HG03571 (cell line): ENCODE measurements around the gene NCR3LG1.

Experiments
- ATAC-seq: cut with Tn5 transposase; IDR thresholded peaks from one replicate; pipeline ENCODE4 v1.9.1; 2021; ENCODE audit not compliant: unreplicated experiment

NCR3LG1 gene

DNA sequence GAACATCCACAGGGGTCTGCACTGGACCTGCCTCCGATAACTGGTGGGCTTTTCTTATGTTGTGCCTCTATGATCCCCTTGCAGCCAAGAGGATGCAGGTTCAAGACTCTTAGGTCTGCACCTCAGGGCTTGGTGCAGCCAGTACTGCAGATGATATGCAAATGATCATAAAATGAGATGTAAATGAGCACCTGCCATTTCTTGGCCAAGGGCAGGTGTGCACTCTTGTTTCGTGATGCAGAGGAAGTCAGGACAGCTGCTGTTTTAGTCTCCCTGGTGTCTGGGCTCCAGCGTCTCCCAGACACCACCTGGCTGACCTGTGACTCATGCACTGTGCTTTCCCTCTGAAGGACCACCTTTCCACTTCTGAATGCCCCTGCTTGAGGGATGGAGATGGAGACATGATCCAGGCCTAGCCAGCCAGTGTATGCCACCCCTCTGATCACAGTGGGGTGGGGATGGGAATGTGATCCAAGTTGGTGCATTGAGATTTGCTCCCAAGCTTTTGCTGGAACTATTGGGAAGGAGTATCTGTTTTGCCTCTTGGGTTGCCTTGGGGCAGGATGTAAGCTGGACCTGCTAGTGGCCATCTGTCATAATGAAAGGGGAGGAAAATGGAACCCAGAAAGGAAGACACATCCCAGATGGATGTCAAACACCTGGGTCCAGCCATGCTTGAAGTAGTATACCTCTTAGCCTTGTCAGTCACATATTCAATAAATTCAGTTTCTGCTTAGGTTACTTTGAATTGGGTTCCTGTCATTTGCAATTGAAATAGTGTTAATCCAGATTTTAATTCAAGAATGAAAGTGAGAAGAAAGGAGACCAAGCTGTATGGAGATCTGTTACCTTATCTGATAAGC lies 40.1 kb downstream of the NCR3LG1 start:
- no peak for ATAC-seq

DNA sequence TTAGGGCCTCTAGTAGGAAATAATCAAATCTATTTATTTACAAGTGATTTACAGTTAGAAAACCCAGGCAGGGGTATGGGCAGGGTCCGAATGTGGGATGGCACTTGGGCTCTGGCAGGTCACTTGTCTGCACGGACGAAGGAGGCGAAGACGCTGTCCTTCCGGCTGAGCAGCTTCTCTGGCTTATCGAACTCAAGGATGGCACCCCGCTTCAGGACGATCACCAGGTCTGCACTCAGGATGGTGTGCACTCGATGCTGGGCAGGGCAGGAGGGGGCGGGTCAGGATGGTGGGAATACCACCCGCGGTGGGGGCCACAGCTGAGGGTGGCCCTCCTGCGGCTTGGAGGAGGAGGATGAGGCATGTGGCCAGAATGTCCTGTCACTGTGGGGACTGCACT lies 41.3 kb downstream of the NCR3LG1 start:
- no peak for ATAC-seq

GRCh38 chr11:17393472-17393871 lies 41.9 kb downstream of the NCR3LG1 start:
- no peak for ATAC-seq

GRCh38 chr11:17394743-17395390 lies 43.3 kb downstream of the NCR3LG1 start:
- no peak for ATAC-seq

DNA sequence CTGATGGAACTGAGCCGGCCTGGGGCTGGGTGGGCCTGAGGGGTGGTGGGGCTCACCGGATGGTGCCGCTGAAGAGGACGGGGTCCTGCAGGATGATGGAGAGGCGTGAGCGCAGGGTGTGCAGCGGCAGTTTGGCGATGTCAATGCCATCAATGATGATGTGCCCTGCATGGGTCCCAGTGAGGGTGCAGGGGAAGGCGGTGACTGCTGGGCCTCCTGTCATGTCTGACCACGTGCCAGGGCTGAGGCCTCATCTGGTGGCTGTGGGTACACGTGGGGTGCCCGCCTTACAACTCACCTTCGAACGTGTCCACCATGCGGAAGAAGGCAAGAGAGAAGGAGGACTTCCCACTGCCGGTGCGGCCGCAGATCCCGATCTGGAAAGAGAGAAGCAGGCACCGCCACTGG lies 44.0 kb downstream of the NCR3LG1 start:
- no peak for ATAC-seq

DNA sequence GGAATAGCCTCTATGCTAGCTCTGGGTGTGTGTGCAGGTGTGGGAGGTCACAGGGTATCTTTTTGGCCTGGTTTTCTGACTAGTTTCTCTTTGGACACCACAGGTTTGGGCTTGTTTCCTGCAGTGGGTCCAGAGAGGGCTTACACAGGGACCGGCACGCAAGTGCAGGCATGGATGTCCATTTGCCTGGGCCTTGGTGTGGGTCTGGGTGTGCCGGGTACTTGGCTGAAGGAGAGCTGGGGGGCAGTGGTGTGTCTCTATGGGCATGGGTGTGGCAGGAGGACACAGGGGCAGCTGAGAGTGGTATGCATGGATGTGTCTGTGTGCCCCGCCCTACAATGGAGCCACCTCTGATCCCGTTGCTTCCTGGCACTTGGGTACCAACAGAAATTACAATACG lies 44.4 kb downstream of the NCR3LG1 start:
- ATAC-seq, result no peak

- ATAC-seq, result no peak
Observed at GRCh38 chr11:17396598-17397310, 45.2 kb downstream of the NCR3LG1 start.

GRCh38 chr11:17397311-17398002 lies 45.9 kb downstream of the NCR3LG1 start:
- no peak for ATAC-seq

DNA sequence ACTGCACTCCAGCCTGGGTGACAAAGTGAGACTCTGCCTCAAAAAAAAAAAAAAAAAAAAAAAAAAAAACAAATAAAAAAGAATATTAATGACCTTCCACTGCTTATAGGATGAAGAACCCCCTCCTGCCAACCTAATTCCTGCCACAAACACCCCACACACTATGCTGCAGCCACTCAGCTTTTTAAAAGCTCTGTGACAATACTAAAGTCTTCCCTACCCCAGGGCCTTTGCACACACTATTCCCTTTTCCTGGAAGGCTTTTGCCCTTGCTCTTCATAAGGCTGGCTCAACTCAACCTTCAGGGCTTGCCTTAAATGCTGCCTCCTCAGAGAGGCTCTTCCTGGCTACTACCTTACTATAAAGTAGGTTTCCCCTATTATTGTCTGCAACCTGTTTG lies 47.6 kb downstream of the NCR3LG1 start:
- ATAC-seq, result no peak

- ATAC-seq, result no peak
Observed at GRCh38 chr11:17400048-17400775, 48.6 kb downstream of the NCR3LG1 start.

- no peak for ATAC-seq
Observed at GRCh38 chr11:17401316-17401715, 49.7 kb downstream of the NCR3LG1 start.

DNA sequence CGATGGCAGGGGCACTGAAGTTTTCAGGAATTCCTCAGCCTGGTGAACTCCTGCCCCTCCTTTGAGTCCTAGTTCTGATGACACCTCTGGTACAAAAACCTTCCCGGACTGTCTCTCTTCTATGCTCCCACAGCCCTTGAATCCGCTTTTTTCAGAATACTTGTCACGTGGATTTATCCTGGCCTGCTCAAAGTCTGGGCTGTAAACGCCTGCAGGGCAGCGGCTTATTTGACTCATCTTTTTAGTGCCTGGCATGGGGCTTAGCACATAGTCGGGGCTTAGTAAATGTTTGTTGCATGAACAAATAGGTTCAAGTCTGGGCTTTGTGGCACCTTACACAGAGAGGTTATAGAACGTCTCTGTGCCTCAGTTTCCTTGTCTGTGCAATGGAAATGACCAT lies 50.2 kb downstream of the NCR3LG1 start:
- ATAC-seq, result no peak

DNA sequence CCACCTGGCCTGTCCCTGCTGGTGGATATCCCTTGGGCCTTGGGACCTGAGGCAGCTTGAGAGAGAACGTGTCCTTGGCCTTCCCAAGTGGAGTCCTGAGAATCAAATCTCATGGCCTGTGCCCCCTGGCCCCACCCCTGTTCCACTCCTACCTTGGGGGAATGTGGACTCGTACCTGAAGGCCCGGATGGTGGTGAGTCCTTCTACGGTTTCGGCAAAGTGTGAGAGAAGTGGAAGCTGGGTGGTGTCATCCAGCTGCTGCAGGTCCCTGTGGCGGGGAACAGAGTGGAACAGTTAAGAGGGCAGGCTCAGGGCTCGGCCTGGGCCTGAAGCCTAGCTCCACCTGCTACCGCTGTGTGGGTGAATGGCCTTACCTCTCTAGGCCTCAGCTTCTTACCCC lies 50.9 kb downstream of the NCR3LG1 start:
- ATAC-seq, result no peak

DNA sequence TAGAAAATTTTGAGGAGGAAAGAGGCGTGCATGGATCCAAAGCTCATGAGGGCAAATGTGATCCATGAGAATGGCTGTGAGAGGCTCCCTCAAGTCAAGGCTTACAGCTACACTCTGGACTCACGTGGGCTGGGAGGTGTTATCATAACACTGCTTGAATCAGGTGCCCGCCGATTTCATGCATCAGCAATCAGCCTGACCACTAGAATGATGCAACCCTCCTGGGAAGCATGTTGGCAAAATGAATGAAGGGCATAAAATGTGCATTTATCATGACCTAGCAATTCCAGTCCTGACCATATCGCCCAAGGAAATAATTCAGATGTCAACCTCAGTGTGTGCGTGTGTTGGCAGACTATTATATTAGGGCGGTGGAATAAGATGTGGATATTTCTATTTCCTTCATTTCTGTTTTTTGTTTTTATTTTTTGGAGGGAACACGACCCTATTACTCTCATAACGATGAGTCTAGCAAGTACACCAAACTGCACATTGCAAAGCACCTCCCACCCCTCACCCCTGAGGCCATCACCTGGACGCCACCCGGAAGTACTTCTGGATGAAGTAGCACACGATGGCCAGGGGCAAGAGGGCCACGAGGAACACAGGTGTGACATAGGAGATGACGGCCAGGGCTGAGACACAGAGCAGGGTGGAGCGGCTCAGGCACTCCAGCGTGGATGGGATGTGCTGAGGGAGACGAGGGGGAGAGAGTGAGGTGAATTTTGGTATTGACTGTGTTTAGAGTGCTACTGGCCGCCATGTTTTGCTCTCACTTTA lies 52.6 kb downstream of the NCR3LG1 start:
- ATAC-seq, result no peak

- no peak for ATAC-seq
Observed at GRCh38 chr11:17405232-17406005, 53.8 kb downstream of the NCR3LG1 start.

DNA sequence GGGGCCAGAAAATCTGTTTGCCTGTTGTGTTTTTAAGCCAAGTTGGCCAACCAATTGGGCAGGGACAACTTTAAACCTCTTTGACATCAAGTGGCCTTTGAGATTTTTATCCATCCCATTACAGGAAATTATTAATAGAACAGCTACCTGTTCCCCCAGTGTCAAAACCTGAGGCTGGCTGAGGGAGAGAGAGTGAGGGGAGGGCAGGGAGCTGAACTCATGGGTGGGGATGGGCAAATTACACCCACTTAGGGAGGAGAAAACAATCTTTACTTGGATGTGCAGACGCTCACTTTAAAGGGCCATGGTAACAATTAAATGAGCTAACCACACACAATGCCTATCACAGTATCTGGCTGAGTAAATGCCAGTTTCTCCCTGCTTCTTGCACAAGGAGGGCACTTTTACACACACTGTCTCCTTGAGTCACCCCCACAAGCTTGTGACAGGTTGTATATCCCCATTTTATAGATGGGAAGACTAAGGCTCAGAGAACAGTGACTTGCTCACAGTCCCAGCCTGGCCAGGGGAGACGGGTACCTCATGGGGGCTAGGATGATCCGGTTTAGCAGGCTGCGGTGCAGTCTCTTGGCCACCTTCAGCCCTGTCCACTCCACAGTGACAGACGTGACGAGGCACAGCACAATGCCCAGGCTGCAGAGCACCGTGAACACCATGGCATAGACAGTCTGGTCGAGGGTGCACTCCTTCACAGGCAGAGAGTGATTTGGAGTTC lies 54.6 kb downstream of the NCR3LG1 start:
- ATAC-seq, result no peak

DNA sequence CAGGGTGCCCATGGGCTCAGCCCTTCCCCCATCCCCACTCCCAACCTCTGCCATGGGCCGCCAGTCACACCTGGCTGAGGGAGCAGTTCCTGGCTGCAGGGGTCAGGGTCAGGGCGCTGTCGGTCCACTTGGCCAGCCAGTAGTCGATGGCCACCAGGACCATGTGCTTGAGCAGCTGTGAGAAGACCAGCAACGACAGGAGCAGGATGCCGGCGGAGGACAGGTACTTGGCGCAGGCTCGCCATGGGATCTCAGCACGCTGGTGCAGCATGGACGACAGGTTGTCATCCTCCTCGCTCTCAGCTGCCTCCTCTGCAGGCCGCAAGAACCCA lies 55.2 kb downstream of the NCR3LG1 start:
- no peak for ATAC-seq

DNA sequence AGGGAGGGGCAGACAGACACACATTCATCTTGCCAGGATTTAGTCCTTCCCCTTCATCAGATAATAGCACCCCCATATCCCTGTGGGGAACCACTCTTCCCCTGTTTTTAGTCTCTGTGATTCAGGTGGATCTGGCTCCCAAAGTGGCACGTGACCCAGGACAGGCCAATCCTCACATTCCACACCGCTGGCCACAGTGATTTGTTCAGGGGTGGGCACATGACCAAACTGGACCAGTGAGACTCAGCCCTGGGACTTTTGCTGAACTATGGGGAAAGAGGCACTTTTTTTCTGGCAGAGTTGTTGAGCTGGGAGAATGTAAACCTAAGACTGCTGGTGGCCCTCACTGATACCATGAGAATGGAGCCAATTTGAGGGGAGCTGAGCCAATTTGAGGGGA lies 56.0 kb downstream of the NCR3LG1 start:
- ATAC-seq, result no peak

DNA sequence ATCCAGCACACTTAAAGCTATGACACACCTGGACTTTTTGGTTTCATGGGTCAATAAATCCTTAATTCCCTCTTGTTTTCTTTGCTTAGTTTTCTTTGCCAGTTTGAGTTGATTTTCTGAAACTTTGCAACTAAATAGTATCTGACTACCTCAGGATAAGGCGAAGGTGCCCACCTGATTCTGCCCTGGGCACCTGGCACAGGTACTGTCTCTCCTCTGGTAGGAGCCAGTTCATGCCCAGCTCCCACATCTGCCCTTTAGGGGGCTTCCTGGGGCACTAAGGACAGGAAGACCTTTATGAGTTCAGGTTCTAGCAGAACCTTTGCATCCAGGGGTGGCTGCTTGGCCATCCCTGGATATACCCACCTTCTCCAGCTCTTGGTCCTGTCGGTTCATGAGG lies 56.4 kb downstream of the NCR3LG1 start:
- no peak for ATAC-seq
